Inferior parietal cortex (tissue), 1 donor: Measurements from ENCODE around the gene STAB2.

Source experiments
- DNase-seq: peaks from one replicate; pipeline ENCODE4 v3.0.0-alpha.2; 2016; ENCODE audit errors: extremely low spot score

The STAB2 gene

GRCh38 chr12:103580026-103580425 lies 7.0 kb upstream of the STAB2 start:
- no peak for DNase-seq

GRCh38 chr12:103583008-103583407 lies 4.1 kb upstream of the STAB2 start:
- DNase-seq, result no peak

GRCh38 chr12:103586132-103586531 lies 941 bp upstream of the STAB2 start:
- no peak for DNase-seq

- no peak for DNase-seq
These were observed 1.6 kb downstream of the STAB2 start for GRCh38 chr12:103588680-103589079.

- no peak for DNase-seq
These were observed 2.4 kb downstream of the STAB2 start for GRCh38 chr12:103589517-103589916.

GRCh38 chr12:103590271-103590670 lies 3.2 kb downstream of the STAB2 start:
- DNase-seq, result no peak

- no peak for DNase-seq
These were observed 9.9 kb downstream of the STAB2 start for GRCh38 chr12:103596981-103597380.

- no peak for DNase-seq
These were observed 12.2 kb downstream of the STAB2 start for GRCh38 chr12:103599274-103599673.

GRCh38 chr12:103600967-103601728 lies 14.1 kb downstream of the STAB2 start:
- no peak for DNase-seq

GRCh38 chr12:103620395-103620794 lies 33.3 kb downstream of the STAB2 start:
- DNase-seq, result no peak

GRCh38 chr12:103623716-103624115 lies 36.6 kb downstream of the STAB2 start:
- DNase-seq, result no peak

GRCh38 chr12:103626498-103626897 lies 39.4 kb downstream of the STAB2 start:
- DNase-seq, result peak; percentile 60

GRCh38 chr12:103627189-103627855 lies 40.2 kb downstream of the STAB2 start:
- DNase-seq, result no peak

GRCh38 chr12:103632554-103633216 lies 45.6 kb downstream of the STAB2 start:
- DNase-seq, result no peak

GRCh38 chr12:103634732-103635131 lies 47.7 kb downstream of the STAB2 start:
- no peak for DNase-seq

- DNase-seq, result no peak
These were observed 48.3 kb downstream of the STAB2 start for GRCh38 chr12:103635419-103635818.

- no peak for DNase-seq
These were observed 49.9 kb downstream of the STAB2 start for GRCh38 chr12:103637021-103637420.

GRCh38 chr12:103637429-103637828 lies 50.4 kb downstream of the STAB2 start:
- no peak for DNase-seq

GRCh38 chr12:103639983-103640382 lies 52.9 kb downstream of the STAB2 start:
- no peak for DNase-seq

GRCh38 chr12:103640410-103640809 lies 53.3 kb downstream of the STAB2 start:
- DNase-seq, result no peak

- DNase-seq, result no peak
These were observed 53.8 kb downstream of the STAB2 start for GRCh38 chr12:103640831-103641230.

- DNase-seq, result no peak
These were observed 55.3 kb downstream of the STAB2 start for GRCh38 chr12:103642240-103642864.
